HCT116 (cell line): ENCODE measurements around the gene KDSR.

ENCODE experiments used
- ATF3 ChIP-seq: IDR thresholded peaks from 2 replicates; pipeline ENCODE4 v1.6.1; 2012
- CTCF ChIP-seq, 3 experiments: fragments of 200-600 bp in 1 of 3; sonication (generic) in 1 of 3; IDR thresholded peaks in 2 of 3; conservative IDR thresholded peaks in 1 of 3; 2 replicates each; pipeline ENCODE4 v1.5.1; 2012 to 2017; ENCODE audit warnings: low read depth in 2 of 3, low read length in 2 of 3, antibody characterized with exemption in 1 of 3, borderline replicate concordance in 1 of 3, control low read depth in 1 of 3, mild to moderate bottlenecking in 1 of 3, mixed read lengths in 1 of 3, mixed run types in 1 of 3, moderate library complexity in 1 of 3; ENCODE audit not compliant: insufficient read depth in 1 of 3
- ELF1 ChIP-seq: IDR thresholded peaks from 2 replicates; pipeline ENCODE4 v1.6.1; 2012; ENCODE audit warnings: low read depth, borderline replicate concordance
- SIN3A ChIP-seq: IDR thresholded peaks from 2 replicates; pipeline ENCODE4 v1.6.1; 2012; ENCODE audit warnings: low read depth
- SP1 ChIP-seq: IDR thresholded peaks from 2 replicates; pipeline ENCODE4 v1.6.1; 2012; ENCODE audit warnings: low read depth
- ZFX ChIP-seq: fragments of 450-650 bp; IDR thresholded peaks from 2 replicates; pipeline ENCODE4 v1.6.1; 2017
- ZNF274 ChIP-seq: fragments of 200-500 bp; sonication (Bioruptor generic); IDR thresholded peaks from 2 replicates; pipeline ENCODE4 v1.6.1; 2014; ENCODE audit warnings: mild to moderate bottlenecking, low read depth, low read length, inconsistent platforms

DNA sequence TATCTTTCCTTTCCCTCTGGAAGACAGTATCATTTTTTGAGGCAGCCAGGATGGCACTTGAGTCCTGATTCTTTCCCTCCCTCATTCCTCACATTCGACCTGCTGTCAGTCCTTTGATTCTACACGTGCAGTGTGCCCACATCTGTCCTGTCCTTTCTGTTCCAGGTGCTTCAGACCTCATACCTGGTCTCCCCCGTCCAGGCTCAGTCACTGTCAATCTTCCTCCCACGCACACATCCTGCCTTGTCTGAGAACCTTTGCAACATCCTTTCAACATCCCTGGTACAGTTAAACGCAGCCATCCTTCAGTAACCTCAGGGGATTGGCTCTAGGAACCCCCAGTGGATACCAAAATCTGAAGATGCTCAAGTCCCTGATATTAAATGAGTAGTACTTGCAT, 57.6 kb downstream of the KDSR start:
- TF ChIP-seq ZNF274 (no peak), ELF1 (no peak), CTCF (IDR thresholded peaks at IDR 0.05 in 2 of 3, conservative IDR thresholded peaks at IDR 0.05 in 1 of 3; ENCODE audit: borderline replicate concordance in 1 of 3, insufficient read depth in 1 of 3, low read depth in 2 of 3, low read length in 2 of 3) (no peak), ZFX (no peak), SP1 (no peak), ATF3 (no peak), SIN3A (no peak)
